K562 treated with DMSO at 1 percent for 48 hours (cell line): ENCODE data around the gene SLC38A7. TPM values are rescaled to one million over a fixed set of nuclear protein-coding genes. Genes with fewer than 3 reads are reported as not detected.

Experiments used
- total RNA-seq: library from RNA; unstranded; fragments of 300-600 nt; gene quantifications from 2 replicates; pipeline ENCODE4 v1.2.3, GENCODE V29; 2022; ENCODE audit warnings: low replicate concordance; ENCODE audit errors: extremely low read depth

The SLC38A7 gene
- not detected in 2 replicates for total RNA-seq

GRCh38 chr16:58684354-58685083 lies at the start of gene SLC38A7:
Gene SLC38A7 (minus strand): TSS chr16:58684770. CDS start chr16:58680126, 4,644 bp downstream.

GRCh38 chr16:58733671-58734458 lies 49.3 kb upstream of the SLC38A7 start, which contains the start of gene GOT2:
Gene GOT2 (minus strand): TSS chr16:58734316. CDS start chr16:58734228, 88 bp downstream.

GRCh38 chr16:58629733-58630640 lies 54.6 kb downstream of the SLC38A7 start, which contains the start of gene CNOT1:
Gene CNOT1 (minus strand): TSS chr16:58629826. CDS start chr16:58599337, 30,489 bp downstream.

Other genes with a start within 250 kb of the SLC38A7 start
- not detected in 2 replicates for gene NDRG4, start 184.6 kb downstream of the SLC38A7 start, total RNA-seq
- not detected in 2 replicates for gene SETD6, start 169.3 kb downstream of the SLC38A7 start, total RNA-seq
- gene CNOT1, start 54.9 kb downstream of the SLC38A7 start, total RNA-seq = not detected in 2 replicates
- gene GOT2, start 49.5 kb upstream of the SLC38A7 start, total RNA-seq = 339 TPM in 1 of 2 replicates, not detected in the other